DMS53 (cell line): ENCODE measurements around the gene RNF213.

Source experiments
- DNase-seq: peaks from one replicate; lab custom pipeline; 2025; lab: John Stamatoyannopoulos, UW

Gene RNF213

GRCh38 chr17:80419255-80419654 is 158.6 kb downstream of the RNF213 start:
- DNase-seq = no peak

DNA sequence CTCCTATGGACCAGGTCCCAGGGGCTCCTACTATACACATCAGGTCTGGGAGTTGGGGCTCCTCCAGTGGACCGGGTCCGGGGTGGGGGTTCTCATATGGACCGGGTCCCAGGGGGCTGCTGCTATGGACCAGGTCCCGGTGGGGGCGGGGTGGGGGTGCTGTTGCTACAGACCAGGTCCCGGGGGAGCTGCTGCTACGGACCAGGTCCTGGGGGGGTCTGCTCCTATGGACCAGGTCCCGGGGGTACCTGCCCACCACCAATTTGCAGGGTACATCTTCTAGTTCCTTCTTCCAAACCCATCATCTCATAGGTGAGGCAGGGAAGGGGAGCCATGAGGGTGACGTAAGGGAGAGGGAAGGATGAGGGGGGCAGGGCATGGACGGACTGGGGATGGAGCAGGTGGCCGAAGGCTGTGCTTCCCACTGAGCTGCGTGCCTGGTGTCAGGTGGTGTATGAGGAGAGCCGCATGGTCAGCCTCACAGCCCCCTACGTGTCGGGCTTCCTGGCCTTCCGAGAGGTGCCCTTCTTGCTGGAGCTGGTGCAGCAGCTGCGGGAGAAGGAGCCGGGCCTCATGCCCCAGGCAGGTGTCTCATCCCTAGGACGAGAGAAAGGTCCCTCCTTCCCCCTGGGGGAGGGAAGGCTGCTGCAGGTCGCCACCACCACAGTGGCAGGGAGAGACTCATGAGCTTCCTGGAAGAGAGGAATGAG is 160.9 kb downstream of the RNF213 start:
- DNase-seq = no peak

DNA sequence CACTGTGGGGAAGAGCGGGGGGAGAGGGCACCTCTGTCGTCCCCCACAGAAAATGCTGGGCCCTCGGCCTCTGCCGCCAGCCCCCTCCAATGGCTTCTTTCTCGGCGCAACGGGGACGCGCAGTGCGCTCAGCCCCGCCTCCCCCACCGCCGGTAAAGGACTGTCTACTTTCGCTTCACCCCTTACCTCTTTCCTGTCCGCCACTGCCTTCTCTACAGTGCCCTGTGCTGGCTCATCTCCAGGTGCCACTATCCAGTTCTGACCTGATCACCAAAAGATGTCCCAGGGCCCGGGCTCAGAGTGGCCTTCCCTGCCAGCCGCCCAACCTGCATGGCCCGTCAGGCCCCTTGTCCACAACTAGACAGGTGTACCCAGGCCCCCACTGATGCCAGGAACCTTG is 161.6 kb downstream of the RNF213 start:
- DNase-seq = no peak

GRCh38 chr17:80422981-80423380 is 162.3 kb downstream of the RNF213 start:
- DNase-seq = no peak

DNA sequence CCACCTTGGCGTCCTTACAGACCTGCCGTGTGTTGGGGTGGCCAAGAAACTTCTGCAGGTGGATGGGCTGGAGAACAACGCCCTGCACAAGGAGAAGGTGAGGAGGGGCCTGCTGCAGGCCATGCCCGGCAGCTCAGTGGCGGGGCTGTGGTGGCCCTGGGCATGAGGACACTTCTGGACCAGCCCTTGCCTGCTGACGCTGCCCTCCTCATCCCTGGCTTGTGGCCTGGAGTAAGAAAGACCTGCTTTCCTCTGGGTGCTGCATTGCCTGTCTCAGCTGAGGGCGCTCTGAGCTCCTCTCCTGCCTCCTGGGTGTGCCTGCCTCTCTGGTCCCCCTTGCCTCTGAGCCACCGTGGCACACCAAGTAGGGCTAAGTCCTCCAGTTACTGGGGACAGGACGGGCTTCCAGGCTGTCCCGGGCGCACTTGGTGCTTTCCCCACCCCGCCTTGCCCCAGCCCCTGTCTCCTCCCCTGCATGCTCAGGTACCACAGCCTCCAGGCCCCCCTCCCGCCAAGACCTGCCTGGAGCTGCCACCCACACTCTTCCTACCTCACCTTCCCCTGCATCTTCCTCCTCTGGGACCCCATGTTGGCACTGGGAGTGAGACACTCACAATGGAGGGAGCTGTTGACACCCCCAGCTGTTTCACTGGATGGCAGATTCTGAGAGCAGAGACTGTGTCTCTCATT is 163.0 kb downstream of the RNF213 start:
- DNase-seq = no peak

DNA sequence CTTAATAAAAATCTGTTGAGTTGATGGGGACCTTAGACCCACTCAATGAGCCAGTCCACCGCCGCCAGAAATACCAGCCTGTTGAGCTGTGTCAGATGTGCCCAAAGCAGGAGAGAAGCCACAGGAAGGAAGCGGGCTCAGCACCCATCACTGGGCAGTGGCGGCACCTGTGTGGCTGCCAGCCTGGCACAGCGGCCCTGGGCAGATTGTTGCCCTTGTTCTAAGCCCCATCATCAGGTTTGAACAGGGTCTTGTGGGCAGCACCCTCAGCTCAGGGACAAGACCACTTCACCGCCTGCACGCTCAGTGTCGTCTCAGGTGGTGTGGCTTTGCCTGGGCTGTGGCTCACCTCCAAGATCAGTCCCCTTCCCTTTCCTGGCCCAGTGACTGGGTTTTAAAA is 163.6 kb downstream of the RNF213 start:
- no peak for DNase-seq

DNA sequence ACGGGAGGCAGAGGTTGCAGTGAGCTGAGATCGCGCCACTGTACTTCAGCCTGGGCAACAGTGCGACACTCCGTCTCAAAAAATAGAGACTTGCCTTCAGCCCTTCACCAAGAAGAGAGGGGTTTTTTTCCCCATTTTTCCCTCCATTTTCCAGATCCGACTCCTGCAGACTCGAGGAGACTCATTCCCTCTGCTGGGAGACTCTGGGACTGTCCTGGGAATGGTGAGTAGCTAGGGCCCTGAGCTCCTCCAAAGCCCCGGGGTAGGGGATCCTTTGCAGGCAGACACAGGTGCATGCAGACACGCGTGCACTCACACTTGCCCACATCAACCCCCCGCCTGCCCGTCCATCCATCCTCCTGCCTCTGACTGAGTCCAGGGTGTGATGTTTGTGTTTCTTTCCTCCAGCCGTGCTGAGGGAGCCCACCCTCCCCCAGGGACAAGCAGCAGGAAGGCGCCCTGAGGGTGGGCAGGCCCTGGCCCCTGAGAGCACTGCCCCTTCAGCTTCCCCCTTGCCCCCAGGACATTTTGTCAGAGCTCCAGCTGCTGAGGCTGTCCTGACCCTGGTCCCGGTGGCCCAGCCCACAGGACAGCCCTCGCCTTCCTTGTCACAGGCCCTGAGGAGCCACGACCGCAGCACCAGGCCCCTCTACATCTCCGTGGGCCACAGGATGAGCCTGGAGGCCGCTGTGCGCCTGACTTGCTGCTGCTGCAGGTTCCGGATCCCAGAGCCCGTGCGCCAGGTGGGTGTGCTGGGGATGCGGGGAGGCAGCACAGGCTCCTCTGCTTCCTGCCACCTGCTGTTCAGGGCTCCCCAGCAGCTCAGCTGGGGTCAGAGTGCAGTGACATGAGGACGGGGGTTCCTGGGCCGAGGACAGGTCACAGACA is 164.5 kb downstream of the RNF213 start:
- peak; percentile 27 for DNase-seq

DNA sequence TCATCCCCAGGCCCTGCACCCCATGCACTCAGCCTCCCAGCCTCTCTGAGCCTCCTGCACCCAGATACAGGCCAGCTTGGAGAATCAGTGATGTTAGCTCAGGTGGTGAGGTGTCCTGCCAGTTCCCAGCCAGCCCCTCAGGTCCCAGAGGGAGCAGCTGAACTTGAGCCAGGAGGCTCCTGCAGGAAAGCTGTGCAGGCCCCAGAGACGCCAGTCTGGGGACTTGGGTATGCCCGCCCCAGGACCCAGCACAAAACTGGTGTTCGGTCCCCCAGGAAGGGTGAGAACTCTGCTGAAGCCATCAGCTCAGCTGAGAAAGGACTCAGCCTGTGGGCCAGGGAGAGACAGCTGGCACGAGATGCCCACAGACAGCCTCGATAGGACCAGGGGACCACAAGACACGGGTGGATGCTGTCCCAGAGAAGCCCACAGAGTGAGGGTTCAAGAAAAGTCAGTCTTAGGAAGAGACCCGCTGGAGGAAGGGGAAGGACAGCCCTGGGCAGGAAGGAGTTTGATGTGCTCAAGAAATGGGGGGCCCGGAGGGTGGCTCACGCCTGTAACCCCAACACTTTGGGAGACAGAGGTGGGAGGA is 165.3 kb downstream of the RNF213 start:
- no peak for DNase-seq

GRCh38 chr17:80426671-80427326 is 166.1 kb downstream of the RNF213 start:
- DNase-seq = peak; percentile 89

- DNase-seq = no peak
These were observed 167.0 kb downstream of the RNF213 start for GRCh38 chr17:80427366-80428282.

GRCh38 chr17:80428363-80428762 is 167.7 kb downstream of the RNF213 start:
- no peak for DNase-seq

DNA sequence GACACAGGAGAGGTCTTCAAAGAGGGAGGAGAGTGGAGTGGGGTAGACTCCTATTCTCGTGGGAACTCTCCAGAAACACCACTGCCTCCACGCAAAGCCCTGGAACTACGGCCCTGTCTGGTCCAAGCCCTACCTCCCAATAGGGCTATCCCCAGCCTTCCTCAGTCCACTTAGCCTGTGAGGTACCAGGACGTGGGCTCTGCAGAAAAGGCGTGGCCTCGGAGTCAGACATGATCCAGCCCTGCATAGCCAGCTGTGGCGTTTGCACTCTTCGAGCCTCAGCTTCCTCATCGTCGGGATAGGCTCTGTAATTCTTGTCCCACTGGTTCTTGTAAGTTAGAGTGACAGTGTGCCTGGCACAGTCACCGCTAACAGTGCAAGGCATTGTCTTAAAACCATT is 168.1 kb downstream of the RNF213 start:
- DNase-seq = no peak

DNA sequence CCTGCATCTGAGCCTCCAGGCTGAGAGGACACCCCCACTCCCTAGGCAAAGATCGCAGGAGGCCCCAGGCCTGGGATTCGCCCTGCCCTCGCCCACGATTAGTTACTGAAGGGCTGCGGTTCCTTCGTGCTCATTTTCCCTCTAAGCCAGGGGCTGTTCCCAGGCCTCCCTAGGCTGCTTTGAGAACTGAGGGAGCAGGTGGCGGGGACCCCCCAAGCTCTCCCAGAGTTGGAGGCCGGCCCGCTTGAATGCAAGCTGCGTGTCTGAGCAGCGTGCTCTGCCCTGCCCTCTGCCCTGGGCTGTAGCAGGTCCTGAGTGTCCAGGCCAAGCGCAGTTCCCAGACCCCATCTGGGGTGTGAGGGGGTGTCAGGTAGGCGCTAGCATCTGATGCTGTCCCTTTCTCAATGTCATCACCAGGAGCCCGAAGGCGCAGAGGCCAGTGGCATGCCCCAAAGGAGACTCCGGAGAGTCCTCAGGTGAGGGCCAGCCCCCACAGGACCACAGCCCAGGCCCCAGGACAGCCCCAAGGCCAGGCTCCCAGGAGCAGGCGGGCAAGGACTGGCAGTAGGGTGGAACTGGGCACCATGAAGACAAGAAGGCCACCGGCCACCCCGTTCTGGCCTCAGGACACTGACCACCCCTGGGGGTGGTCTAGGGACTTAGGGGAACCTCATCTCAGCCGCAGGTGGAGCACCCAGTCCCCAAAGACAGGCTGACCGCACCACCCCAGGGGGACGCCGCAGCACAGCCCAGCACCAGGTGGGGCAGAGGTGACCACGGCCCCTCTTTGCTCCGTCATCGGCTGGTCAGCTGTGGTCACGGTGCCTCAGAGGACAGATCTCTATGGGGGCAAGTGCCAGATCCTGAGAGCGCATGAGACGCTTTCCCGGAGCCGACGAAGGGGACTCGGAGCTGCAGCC is 169.0 kb downstream of the RNF213 start:
- DNase-seq = no peak

DNA sequence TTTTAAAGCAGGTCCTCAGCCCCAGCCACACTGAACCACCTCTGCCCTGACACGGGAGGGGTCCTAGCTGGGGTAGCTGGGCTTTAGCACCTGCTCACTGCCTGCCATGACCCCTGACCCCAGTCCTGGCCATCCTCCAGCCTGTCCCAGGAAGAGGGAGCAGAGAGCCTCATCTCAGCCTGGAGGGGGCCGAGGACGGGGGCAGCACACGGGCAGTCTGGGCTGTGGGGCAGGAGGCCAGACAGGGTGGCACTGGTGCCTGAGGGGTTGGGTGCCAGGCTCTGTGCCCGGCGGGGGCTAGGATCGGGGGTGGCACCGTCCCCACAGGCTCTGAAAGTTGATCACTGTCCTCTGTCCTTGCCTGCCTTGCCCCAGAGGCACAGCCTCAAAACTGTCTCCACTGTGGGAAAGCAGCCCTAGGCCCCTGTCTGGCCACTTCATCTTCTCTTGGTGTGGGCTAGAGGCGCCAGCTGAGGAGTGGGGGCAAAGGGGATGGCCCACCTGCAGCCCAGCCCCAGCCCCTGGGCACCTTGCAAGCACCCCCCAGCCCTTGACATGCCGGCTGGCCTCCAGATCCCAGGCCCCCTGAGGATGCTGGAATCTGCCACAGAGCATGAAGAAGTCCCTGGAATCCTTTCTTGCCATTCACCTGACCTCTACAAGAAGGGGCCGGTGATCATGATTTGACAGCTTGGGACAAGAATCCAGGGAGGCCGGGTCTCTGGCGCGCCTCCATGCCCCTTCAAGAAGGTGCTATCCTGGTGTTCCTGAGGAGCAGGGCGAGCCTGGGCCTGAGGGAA is 170.0 kb downstream of the RNF213 start:
- DNase-seq = no peak

- no peak for DNase-seq
These were observed 170.9 kb downstream of the RNF213 start for GRCh38 chr17:80431246-80432195.

DNA sequence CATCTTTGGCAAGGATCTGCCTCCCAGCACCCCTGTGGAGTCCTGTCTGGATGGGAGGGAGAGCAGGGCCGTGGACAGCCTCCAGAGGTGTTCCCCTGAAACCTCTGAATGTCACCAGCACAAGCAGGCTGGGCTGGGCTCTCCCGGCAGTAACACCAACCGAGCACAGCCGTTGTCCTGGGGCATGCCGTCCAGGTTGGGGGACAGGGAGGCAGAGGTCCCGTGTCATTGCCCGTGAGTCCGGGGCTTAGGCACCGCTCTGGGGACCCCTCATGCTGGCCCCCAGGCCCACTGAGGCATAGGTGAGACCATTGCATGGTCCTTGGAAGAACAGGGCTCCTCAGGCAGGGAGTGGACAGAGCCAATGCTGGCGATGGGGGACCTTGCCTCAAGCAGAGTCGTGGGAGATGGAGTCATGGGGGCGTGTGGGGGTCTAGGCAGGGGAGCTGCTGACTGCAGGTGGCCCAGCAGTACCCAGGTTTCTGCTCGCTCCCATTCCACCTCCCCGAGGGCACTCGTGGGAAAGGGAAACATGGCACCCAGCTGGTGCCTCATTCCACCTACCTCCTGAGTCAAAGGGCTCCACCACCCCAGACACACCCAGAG is 171.8 kb downstream of the RNF213 start:
- no peak for DNase-seq

DNA sequence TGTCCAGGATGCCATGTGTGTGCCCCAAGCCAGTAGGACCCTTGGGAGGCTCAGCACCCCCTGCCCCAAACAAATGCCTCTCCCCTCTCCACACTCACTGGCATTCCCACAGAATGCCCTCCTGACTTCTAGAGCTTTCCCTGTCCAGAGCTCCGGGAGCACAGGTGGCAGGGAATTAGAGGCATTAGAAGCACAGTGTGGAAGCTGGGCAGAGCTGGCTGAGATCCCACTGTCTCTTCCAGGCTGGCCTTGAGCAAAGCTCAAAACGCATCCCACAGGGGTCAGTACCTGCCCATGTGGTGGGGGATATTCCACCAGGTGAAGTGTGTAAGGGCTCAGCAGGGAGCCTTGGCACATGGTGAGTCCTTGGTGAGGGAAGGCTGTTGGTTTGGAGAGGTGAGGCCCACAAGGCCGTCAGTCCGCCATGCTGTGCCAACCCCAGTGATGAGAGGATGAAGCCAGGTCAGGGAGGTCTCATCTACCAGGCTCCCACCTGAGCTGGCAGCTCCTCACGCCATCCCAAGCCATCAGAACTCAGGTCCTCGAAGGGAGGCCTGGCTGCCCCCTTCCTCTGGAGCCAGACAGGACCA is 172.4 kb downstream of the RNF213 start:
- DNase-seq = no peak
